GM19452 (cell line): ENCODE data around the gene PAWR.
"Not testable (repeated sequence)": the region's sequence is repeated elsewhere in the genome, so short reads cannot be mapped to it uniquely, and the experiment has no call there.

ENCODE experiments used
- ATAC-seq: cut with Tn5 transposase; IDR thresholded peaks from one replicate; pipeline ENCODE4 v1.9.1; 2021; ENCODE audit not compliant: unreplicated experiment

The PAWR gene

GRCh38 chr12:79596719-79597350 lies 93.9 kb downstream of the PAWR start:
- ATAC-seq = no peak

- ATAC-seq = no peak
These were observed 95.5 kb downstream of the PAWR start for GRCh38 chr12:79595273-79595672.

- no peak for ATAC-seq
These were observed 97.9 kb downstream of the PAWR start for GRCh38 chr12:79592865-79593264.

- ATAC-seq = no peak
These were observed 98.8 kb downstream of the PAWR start for GRCh38 chr12:79591988-79592387.

- no peak for ATAC-seq
These were observed 100.0 kb downstream of the PAWR start for GRCh38 chr12:79590751-79591150.

- no peak for ATAC-seq
These were observed 103.4 kb downstream of the PAWR start for GRCh38 chr12:79587368-79587767.

GRCh38 chr12:79585147-79585546 lies 105.6 kb downstream of the PAWR start:
- no peak for ATAC-seq

- ATAC-seq = no peak
These were observed 116.9 kb downstream of the PAWR start for GRCh38 chr12:79573820-79574219.

- ATAC-seq = no peak
These were observed 121.1 kb downstream of the PAWR start for GRCh38 chr12:79569679-79570078.

GRCh38 chr12:79567175-79567563 lies 123.6 kb downstream of the PAWR start:
- ATAC-seq = no peak

GRCh38 chr12:79566452-79567174 lies 124.2 kb downstream of the PAWR start:
- no peak for ATAC-seq

- ATAC-seq = not testable (repeated sequence)
These were observed 125.9 kb downstream of the PAWR start for GRCh38 chr12:79564727-79565350.

GRCh38 chr12:79563021-79563740 lies 127.6 kb downstream of the PAWR start:
- no peak for ATAC-seq

GRCh38 chr12:79561401-79562132 lies 129.2 kb downstream of the PAWR start:
- no peak for ATAC-seq

- no peak for ATAC-seq
These were observed 130.4 kb downstream of the PAWR start for GRCh38 chr12:79560225-79560889.

- ATAC-seq = no peak
These were observed 131.2 kb downstream of the PAWR start for GRCh38 chr12:79559591-79559990.

- no peak for ATAC-seq
These were observed 131.8 kb downstream of the PAWR start for GRCh38 chr12:79558924-79559469.

- no peak for ATAC-seq
These were observed 133.0 kb downstream of the PAWR start for GRCh38 chr12:79557690-79558315.

GRCh38 chr12:79555028-79555925 lies 135.5 kb downstream of the PAWR start:
- ATAC-seq = no peak
